Activated T-cell treated with anti-CD3 and anti-CD28 coated beads for 1 hour (primary cell): ENCODE results near the gene SLC5A1.
A peak's percentile ranks its signal among the peaks of the same experiment; 100 is the strongest.

Experiments used
- DNase-seq: peaks from one replicate; pipeline ENCODE4 v3.0.0-alpha.2; 2020; ENCODE audit warnings: low read depth

SLC5A1 gene

GRCh38 chr22:32050678-32051515, 7.8 kb downstream of the SLC5A1 start:
- no peak for DNase-seq

GRCh38 chr22:32052244-32052643, 9.2 kb downstream of the SLC5A1 start:
- no peak for DNase-seq

- DNase-seq, result no peak
Observed at GRCh38 chr22:32052936-32053791, 10.1 kb downstream of the SLC5A1 start.

GRCh38 chr22:32055069-32055468, 12.0 kb downstream of the SLC5A1 start:
- DNase-seq, result no peak

- DNase-seq, result no peak
Observed at GRCh38 chr22:32058656-32059260, 15.7 kb downstream of the SLC5A1 start.

GRCh38 chr22:32059426-32059825, 16.4 kb downstream of the SLC5A1 start:
- no peak for DNase-seq

GRCh38 chr22:32063701-32064100, 20.6 kb downstream of the SLC5A1 start:
- no peak for DNase-seq

GRCh38 chr22:32066820-32067219, 23.8 kb downstream of the SLC5A1 start:
- no peak for DNase-seq

- DNase-seq, result no peak
Observed at GRCh38 chr22:32067613-32068012, 24.6 kb downstream of the SLC5A1 start.

DNA sequence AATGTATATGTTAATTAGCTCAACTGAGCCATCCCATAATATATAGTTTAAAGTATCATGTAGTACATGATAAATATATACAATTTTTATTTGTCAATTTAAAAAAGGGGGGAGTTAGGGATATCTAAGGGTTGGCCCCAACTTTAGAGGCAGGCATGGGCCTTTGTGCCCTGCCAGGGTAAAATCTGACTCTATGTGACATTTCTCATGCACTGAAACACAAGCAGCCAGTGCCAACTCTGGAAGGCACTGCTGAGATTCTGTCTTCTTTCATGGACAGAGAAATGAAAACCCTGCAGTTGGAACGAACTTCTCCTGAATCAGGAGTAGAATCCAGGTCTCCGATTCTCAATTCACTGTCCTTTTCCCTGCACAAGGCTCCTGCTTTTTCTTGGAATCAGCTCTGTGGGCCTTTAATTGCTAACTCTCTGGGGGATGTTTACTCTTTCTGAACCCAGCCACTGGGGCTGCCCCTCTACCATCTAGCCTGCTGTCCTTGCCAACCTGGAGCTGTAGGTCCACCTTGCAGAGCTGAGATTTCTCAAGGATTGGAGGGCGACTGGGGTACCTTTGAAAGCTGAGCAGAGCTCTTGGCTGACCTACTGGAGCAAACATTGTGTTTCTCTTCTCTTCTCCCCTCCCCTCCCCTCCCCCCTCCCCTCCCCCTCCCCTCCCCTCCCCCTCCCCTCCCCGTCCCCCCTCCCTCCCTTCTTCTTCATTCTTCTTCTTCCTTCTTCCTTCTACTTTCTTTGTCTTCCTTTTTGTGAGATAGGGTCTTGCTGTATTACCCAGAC, 26.7 kb downstream of the SLC5A1 start:
- no peak for DNase-seq

DNA sequence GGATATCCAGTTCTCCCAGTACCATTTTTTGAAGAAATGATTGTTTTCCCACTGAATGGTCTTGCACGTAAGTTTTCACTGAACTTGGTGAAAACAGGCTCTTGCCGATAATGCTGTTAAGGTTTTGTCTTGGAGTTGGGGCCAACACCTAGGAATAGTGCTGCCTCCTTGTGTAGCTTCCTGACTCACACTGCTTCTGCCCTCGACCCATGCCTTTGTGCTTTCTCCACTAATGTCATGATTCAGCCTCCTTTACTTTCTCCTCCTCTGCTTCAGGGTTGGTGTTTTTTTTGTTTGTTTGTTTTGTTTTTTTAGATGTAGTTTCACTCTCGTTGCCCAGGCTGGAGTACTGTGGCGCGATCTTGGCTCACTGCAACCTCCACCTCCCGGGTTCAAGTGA, 30.2 kb downstream of the SLC5A1 start:
- no peak for DNase-seq

GRCh38 chr22:32073823-32074380, 30.8 kb downstream of the SLC5A1 start:
- DNase-seq, result no peak

DNA sequence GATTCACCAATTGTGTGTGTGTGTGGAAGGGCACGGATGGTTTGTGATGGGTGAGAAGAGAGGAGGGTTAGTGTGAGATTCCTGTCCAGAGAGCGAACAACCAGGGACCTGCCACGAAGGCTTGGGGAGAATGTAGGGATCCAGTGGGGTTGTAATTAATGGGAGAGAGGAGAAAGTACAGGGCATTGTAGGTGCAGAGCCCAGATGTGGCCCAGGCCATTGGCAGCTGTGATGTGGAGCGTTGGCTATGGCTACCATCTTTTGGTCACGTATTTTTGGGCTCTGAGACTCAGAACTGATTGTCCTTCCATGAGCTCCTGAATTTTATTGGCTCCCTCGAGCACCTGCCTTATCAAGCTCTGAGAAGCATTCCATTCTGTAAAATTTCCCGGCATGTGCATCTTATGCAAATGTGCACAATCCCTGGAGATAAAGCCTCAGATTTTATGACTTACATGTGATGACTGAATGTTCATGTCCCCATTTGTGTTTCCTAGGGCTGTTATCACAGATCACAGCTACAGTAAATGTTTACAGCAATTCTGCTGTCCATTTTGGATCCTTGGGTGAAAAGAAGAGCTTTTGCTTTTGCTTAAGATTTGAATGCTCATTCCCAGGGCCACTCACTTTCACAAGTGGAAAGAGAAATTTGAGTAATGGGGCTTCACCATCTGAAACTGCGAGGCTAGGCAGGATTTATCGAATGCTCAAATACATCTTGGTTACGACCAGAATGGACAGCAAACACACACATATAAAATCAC, 33.1 kb downstream of the SLC5A1 start:
- DNase-seq, result no peak

- no peak for DNase-seq
Observed at GRCh38 chr22:32076761-32077084, 33.7 kb downstream of the SLC5A1 start.

- DNase-seq, result no peak
Observed at GRCh38 chr22:32077151-32077550, 34.1 kb downstream of the SLC5A1 start.

GRCh38 chr22:32079130-32080089, 36.3 kb downstream of the SLC5A1 start:
- no peak for DNase-seq

GRCh38 chr22:32080904-32081303, 37.8 kb downstream of the SLC5A1 start:
- peak; percentile 1 for DNase-seq

GRCh38 chr22:32082331-32082730, 39.3 kb downstream of the SLC5A1 start:
- DNase-seq, result no peak

DNA sequence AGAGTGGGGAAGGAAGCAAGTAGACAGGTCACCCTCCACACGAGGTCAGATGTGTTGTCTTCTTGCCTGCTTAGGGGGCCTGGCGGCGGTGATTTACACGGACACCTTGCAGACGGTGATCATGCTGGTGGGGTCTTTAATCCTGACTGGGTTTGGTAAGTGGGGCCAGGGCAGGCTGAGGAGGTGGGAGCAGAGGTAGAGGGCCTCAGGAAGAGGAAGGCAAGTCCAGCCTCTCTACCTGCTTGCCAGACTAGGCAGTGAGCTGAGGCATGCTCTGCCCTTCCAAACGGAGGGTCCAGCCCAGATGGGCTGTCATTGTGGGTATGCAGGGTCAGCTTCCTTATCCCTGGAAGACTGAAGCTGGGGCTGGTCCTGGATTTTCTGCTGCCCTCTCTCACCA, 39.9 kb downstream of the SLC5A1 start:
- no peak for DNase-seq

DNA sequence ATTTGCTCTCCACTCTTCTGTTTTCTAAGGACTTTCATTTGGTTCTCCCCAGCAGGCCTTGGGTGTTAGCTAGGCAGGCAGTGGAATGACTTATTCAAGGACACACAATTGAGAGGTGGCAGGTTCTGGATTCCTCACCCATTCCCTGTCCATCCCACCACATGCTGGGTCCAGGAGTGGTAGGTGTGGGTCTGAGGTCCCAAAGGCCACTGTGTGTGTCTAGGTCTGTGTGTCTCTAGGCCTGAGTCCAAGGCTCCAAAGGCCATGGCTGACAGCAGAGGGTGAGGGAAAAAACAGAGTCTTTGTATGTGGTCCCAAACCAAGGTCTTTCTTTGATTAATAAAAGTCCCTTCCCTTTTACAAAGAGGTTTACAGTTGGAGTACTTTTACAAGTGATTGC, 40.8 kb downstream of the SLC5A1 start:
- DNase-seq, result no peak
